ENCODE data around the gene FAM20C.
"Not testable (repeated sequence)": the region's sequence is repeated elsewhere in the genome, so short reads cannot be mapped to it uniquely, and the experiment has no call there.

Gene FAM20C

GRCh38 chr7:259751-260405, 67.5 kb downstream of the FAM20C start:
- DNase-seq (ENCODE audit: low read depth), result no peak

DNA sequence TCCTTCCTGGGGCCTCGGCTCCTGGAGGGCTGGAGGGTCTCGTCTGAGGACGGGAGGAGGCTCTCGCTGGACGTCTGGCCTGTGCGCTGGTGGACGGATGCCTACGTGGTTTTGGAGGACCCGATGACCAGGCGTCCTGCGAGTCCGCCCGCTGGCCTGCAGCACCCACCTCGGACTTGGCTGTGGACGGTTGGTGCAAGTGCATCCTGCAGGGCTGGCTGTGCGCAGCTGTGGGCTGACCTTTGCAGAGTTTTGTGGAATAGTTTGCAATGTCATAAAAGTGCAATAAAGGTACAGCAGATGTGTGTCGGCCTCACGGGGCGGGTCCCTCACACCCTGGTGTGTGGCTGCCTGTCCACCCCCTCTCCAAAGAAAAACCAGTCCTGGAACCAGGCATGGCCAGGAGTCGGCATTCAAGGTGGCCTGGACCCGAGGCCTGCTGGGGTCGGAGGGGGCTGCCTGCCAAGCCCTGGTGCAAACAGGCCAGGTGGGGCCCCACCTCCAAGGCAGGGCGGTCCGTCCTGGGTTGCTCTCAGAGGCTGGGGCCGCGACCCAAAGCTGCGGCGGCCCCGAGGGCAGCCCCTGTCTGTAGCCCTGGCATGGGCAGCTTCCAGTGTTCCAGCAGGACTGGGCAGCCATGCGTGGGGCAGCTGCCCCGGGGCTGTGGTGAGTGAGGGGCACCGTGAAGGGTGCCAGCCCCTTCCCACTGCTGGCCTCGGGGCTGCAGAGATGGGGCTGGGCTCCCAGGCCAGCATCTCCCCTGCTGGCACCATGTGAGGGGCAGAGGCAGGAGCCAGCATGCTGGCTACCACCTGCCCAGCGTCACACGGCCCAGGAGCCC, 68.3 kb downstream of the FAM20C start:
- no peak for DNase-seq (ENCODE audit: low read depth)

GRCh38 chr7:261341-262250, 69.2 kb downstream of the FAM20C start:
- no peak for DNase-seq (ENCODE audit: low read depth)

- no peak for DNase-seq (ENCODE audit: low read depth)
Observed at GRCh38 chr7:262251-262572, 69.8 kb downstream of the FAM20C start.

GRCh38 chr7:262631-263311, 70.4 kb downstream of the FAM20C start:
- DNase-seq (ENCODE audit: low read depth), result not testable (repeated sequence)

DNA sequence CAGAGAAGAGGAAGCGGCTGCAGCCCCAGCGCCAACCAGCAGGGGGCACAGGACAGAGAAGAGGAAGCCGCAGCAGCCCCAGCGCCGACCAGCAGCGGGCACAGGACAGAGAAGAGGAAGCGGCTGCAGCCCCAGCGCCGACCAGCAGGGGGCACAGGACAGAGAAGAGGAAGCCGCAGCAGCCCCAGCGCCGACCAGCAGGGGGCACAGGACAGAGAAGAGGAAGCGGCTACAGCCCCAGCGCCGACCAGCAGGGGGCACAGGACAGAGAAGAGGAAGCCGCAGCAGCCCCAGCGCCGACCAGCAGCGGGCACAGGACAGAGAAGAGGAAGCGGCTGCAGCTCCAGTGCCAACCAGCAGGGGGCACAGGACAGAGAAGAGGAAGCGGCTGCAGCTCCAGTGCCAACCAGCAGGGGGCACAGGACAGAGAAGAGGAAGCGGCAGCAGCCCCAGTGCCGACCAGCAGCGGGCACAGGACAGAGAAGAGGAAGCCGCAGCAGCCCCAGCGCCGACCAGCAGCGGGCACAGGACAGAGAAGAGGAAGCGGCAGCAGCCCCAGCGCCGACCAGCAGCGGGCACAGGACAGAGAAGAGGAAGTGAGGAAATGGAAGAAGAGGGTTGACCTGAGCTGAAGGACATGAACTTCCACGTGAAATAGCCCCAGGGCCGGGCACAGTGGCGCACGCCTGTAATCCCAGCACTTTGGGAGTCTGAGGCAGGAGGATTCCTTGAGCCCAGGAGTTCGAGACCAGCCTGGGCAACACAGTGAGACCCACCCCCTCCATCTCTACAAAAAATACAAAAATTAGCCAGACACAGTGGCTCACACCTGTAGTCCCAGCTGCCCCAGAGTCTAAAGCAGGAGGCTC, 71.3 kb downstream of the FAM20C start:
- not testable (repeated sequence) for DNase-seq (ENCODE audit: low read depth)

- DNase-seq (ENCODE audit: low read depth), result no peak
Observed at GRCh38 chr7:264541-265191, 72.3 kb downstream of the FAM20C start.

- no peak for DNase-seq (ENCODE audit: low read depth)
Observed at GRCh38 chr7:265192-265997, 73.0 kb downstream of the FAM20C start.

GRCh38 chr7:265998-266850, 73.9 kb downstream of the FAM20C start:
- DNase-seq (ENCODE audit: low read depth), result no peak

DNA sequence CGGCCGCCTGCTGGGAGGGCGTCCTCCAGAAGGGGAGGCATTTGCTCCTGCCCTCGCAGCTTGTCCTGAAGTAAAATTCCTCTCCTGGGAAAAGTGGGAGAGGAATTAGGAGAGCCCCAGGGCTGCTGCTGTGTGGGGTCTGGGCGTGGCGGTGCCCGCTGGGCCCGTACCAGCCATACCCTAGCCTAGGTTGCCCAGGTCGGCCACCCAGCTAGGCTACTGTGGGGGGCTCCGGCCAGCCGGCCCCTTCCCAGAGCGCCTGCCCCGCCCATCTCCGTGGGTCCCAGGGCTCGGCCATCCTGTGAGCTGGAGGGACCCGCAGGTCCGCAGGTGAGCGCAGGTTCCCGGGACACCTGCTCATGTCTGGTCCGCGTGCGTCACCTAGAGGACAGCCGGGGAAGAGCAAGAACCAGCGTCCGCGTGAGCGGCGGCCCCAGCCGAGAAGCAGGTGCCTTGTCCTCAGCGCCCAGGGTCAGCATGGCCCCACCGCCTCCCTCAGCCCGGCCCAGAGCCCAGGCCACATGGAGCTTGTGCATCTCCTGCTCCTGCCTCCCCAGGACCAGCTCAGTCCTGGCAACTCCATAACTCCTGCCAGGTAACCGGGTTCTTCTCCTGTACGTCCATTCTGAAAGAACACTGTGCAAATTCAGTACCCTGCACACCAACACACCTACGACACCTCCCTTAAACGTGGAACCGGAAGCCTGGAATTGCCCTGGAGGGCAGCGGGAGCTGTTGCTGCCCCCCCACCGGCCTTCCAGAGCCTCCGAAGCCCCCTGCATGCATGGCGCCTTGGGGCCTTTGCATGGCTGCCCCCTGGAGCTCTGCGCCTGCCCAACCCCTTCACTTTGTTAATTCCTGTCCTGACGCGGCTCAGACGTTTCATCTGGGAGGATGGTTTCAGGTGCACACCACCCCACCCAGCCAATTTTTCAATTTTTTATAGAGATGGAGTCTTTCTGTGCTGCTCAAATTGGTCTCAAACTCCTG, 74.8 kb downstream of the FAM20C start:
- DNase-seq (ENCODE audit: low read depth), result no peak

GRCh38 chr7:268991-269390, 76.6 kb downstream of the FAM20C start:
- no peak for DNase-seq (ENCODE audit: low read depth)

DNA sequence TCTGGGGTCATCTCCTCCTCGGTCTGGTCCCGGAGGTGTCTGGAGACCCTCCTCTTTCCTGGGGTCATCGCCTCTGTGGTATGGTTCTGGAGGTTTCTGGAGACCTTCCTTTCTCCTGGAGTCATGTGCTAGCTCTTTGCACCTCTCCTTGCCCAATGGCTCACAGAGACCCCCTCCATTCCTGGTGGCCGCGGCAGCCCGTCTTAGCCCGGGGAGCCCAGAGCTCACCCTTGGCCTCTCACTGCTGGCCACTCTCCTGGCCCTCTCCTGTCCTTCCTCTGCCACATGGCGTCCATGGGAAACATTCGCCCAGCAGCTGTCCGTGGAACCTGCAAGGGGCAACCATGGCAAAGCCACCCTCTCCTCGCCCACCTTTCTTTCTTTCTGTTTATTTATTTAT, 77.3 kb downstream of the FAM20C start:
- DNase-seq (ENCODE audit: low read depth), result no peak

DNA sequence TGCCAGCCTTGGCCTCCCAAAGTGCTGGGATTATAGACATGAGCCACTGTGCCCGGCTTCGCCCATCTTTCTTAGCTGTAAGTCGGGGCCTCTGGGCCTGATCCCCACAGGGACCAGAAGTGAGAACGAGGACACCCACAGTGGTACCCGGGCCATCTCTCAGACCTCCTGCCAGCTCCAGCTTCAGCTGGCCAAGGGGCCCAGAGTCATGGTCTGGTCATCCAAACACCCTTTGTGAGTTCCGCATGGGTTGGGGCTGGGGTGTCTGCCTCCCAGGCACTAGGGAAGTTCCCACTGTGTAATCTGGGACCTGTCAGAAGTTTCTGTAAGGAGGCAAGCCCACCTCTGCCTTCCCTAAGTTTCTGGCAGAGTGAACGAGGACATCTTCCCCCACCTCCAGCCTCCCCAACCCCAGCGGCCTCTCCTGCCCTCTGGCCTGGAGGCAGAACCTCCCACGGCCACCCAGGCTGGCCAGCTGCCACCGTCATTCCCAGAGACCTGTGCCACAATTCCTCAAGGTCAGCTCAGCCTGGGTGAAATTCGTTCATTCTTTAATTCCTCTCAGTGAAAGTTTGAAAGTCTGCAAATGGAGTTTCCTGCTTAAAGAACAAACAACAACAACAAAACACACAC, 78.1 kb downstream of the FAM20C start:
- DNase-seq (ENCODE audit: low read depth), result no peak

DNA sequence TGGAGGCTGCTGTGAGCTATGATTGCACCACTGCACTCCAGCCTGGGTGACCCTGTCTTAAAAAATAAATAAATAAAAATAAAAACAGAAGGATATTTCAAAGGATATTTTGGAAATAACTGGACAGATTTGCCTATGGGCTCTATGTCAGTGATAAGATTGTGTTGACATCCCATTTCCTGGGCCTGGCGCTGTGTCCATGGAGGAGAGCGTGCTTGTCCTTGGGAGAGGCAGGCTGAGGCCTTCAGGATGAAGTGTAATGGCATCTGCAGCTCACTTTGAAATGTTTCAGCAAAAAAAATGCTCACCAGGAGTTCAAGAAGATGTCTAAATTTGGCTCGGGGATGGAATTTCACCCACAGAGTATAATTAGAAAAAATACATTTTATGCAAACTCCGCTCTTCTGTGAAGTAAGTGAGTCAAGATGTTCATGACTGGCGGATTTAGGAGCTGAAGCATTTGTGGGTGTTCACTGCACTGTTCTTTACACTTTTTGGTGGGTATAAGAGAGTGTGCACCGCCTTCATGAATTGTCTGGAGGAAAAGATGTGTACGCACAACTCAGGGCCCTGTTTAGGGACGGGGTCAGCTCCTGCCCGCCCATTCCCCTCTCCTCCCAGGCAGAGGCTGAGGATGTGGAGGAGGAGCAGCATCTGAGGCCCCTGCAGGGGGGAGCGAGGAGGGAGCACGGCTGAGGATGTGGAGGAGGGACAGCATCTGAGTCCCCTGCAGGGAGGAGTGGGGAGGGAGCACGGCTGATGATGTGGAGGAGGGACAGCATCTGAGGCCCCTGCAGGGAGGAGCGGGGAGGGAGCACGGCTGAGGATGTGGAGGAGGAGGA, 79.1 kb downstream of the FAM20C start:
- no peak for DNase-seq (ENCODE audit: low read depth)

GRCh38 chr7:272108-272615, 79.8 kb downstream of the FAM20C start:
- no peak for DNase-seq (ENCODE audit: low read depth)

DNA sequence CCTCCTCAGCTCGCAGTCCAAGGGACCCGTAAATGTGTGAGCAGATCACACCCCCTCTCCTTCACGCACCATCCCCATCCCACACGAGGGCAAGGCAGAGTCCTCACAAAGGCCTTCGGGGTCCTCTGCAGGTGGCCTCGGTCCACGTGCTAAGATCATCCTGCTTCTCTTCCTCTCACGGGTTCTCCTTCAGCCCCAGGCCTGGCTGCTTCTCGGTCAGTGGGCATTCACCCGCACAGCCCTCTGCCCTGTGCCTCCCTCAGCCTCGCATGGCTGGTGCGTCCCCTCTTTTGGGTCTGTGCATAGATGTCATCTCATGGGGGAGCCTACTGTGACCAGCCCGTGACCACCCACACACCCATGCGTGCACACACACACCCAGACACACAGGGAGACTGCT, 80.3 kb downstream of the FAM20C start:
- no peak for DNase-seq (ENCODE audit: low read depth)
